22Rv1 (cell line): ENCODE data around the gene HNRNPF.

Source experiments
- H3K27ac ChIP-seq: fragments of 450-650 bp; 2 replicates; pipeline ENCODE4 v1.5.1; 2017
- CTCF ChIP-seq: fragments of 450-650 bp; IDR thresholded peaks from 2 replicates; pipeline ENCODE4 v1.5.1; 2017; ENCODE audit warnings: mild to moderate bottlenecking
- ZFX ChIP-seq: fragments of 450-650 bp; IDR thresholded peaks from 2 replicates; pipeline ENCODE4 v1.6.1; 2017; ENCODE audit warnings: antibody characterized with exemption, borderline replicate concordance

The HNRNPF gene

GRCh38 chr10:43340619-43341018 is 68.4 kb downstream of the HNRNPF start:
- TF ChIP-seq ZFX (no peak), CTCF (no peak)
- H3K27ac ChIP-seq: no peak overlapping the region

GRCh38 chr10:43340101-43340500 is 68.9 kb downstream of the HNRNPF start:
- H3K27ac ChIP-seq: no peak overlapping the region
- no peak for TF ChIP-seq ZFX
- no peak for TF ChIP-seq CTCF

- H3K27ac ChIP-seq: no peak overlapping the region
- TF ChIP-seq CTCF (no peak), ZFX (no peak)
These were observed 69.8 kb downstream of the HNRNPF start for GRCh38 chr10:43339136-43339535.

GRCh38 chr10:43338117-43338516 is 70.9 kb downstream of the HNRNPF start:
- no peak for TF ChIP-seq CTCF
- H3K27ac ChIP-seq: peak overlapping the region; percentile 64; the same call in 1 of the 2 replicates

GRCh38 chr10:43337536-43337935 is 71.5 kb downstream of the HNRNPF start:
- peak overlapping the region; percentile 64 for H3K27ac ChIP-seq

GRCh38 chr10:43336641-43337318 is 72.2 kb downstream of the HNRNPF start:
- TF ChIP-seq ZFX: no peak
- no peak for TF ChIP-seq CTCF
- H3K27ac ChIP-seq: peak overlapping the region; percentile 64

GRCh38 chr10:43336061-43336460 is 72.9 kb downstream of the HNRNPF start:
- H3K27ac ChIP-seq: peak overlapping the region; percentile 64
- TF ChIP-seq CTCF (no peak), ZFX (no peak)
